SK-N-SH (cell line): Measurements from ENCODE around the gene NFATC3. TPM values are rescaled to one million over a fixed set of nuclear protein-coding genes. Genes with fewer than 3 reads are reported as not detected.

Experiments
- CTCF ChIA-PET: fragments of 300-600, 350-600 bp; formaldehyde crosslinking; extraction: SDS; loops from one replicate; lab custom pipeline; 2021; lab: Yijun Ruan, JAX
- POLR2A ChIA-PET: fragments of 350-600 bp; sonication (Branson Sonifier 250); formaldehyde crosslinking; extraction: SDS; loops from one replicate; lab custom pipeline; 2020; ENCODE audit warnings: antibody characterized with exemption, inconsistent platforms; lab: Yijun Ruan, JAX
- DNase-seq: peaks from one replicate; pipeline ENCODE4 v3.0.0; 2012
- H2AFZ ChIP-seq: fragments of 200-600 bp; sonication (generic); 2 replicates; pipeline ENCODE4 v1.8.1; 2016; ENCODE audit warnings: antibody characterized with exemption, mild to moderate bottlenecking, low read depth
- H3F3A ChIP-seq: fragments of 200-600 bp; sonication (generic); replicated peaks from 2 replicates; pipeline ENCODE3; 2016; ENCODE audit warnings: antibody characterized with exemption, mild to moderate bottlenecking; ENCODE audit not compliant: insufficient read depth
- H3K27ac ChIP-seq, 2 experiments: fragments of 200-500 bp in 1 of 2; fragments of 200-600 bp in 1 of 2; sonication (Bioruptor generic) in 1 of 2; sonication (generic), shearing (Covaris generic) in 1 of 2; 2 replicates each; pipeline versions ENCODE4 v1.5.1 to v1.6.1; 2014 to 2016; ENCODE audit warnings: low read depth in 2 of 2, inconsistent platforms in 1 of 2, low read length in 1 of 2, mild to moderate bottlenecking in 1 of 2, mixed read lengths in 1 of 2
- H3K27me3 ChIP-seq: fragments of 200-600 bp; sonication (generic), shearing (Covaris generic); 2 replicates; pipeline ENCODE4 v1.6.1; 2016; ENCODE audit warnings: mixed run types; ENCODE audit not compliant: insufficient read depth
- H3K36me3 ChIP-seq, 2 experiments: fragments of 200-500 bp in 1 of 2; fragments of 200-600 bp in 1 of 2; sonication (Bioruptor generic) in 1 of 2; sonication (generic) in 1 of 2; replicated peaks in 1 of 2; 2 replicates each; pipeline versions ENCODE3 to v1.5.1; 2014 to 2016; ENCODE audit warnings: low read length in 1 of 2, mild to moderate bottlenecking in 1 of 2; ENCODE audit not compliant: insufficient read depth in 2 of 2, control insufficient read depth in 1 of 2
- H3K4me1 ChIP-seq, 2 experiments: fragments of 200-500 bp in 1 of 2; fragments of 200-600 bp in 1 of 2; sonication (Bioruptor generic) in 1 of 2; sonication (generic), shearing (Covaris generic) in 1 of 2; 2 replicates each; pipeline versions ENCODE4 v1.5.1 to v1.6.1; 2014 to 2016; ENCODE audit warnings: low read depth in 1 of 2, low read length in 1 of 2, mixed run types in 1 of 2; ENCODE audit not compliant: insufficient read depth in 2 of 2, control insufficient read depth in 1 of 2
- H3K4me2 ChIP-seq: fragments of 200-600 bp; sonication (generic), shearing (Covaris generic); 2 replicates; pipeline ENCODE4 v1.6.1; 2017; ENCODE audit warnings: mixed run types
- H3K4me3 ChIP-seq, 2 experiments: fragments of 200-500 bp in 1 of 2; fragments of 200-600 bp in 1 of 2; sonication (Bioruptor generic) in 1 of 2; sonication (generic), shearing (Covaris generic) in 1 of 2; 2 replicates each; pipeline versions ENCODE4 v1.5.1 to v1.8.1; 2014 to 2016; ENCODE audit warnings: low read depth in 2 of 2, inconsistent platforms in 1 of 2, low read length in 1 of 2, mild to moderate bottlenecking in 1 of 2, mixed read lengths in 1 of 2, moderate library complexity in 1 of 2
- H3K79me2 ChIP-seq: fragments of 200-600 bp; sonication (generic); 2 replicates; pipeline ENCODE4 v1.8.1; 2017; ENCODE audit warnings: mild to moderate bottlenecking; ENCODE audit not compliant: insufficient read depth
- H3K9ac ChIP-seq: fragments of 200-600 bp; sonication (generic); 2 replicates; pipeline ENCODE4 v1.6.1; 2017; ENCODE audit warnings: mixed run types
- H3K9me2 ChIP-seq: fragments of 200-600 bp; sonication (generic); 2 replicates; pipeline ENCODE4 v1.6.1; 2017; ENCODE audit warnings: mixed run types
- H3K9me3 ChIP-seq: fragments of 200-600 bp; sonication (generic); 2 replicates; pipeline ENCODE4 v1.6.1; 2017; ENCODE audit warnings: mixed run types, mild to moderate bottlenecking, moderate library complexity
- H4K20me1 ChIP-seq: fragments of 200-600 bp; sonication (generic); 2 replicates; pipeline ENCODE4 v1.6.1; 2017; ENCODE audit warnings: mild to moderate bottlenecking, mixed run types; ENCODE audit not compliant: insufficient read depth
- CHD2 ChIP-seq: fragments of 150-350 bp; IDR thresholded peaks from 2 replicates; pipeline ENCODE4 v1.6.1; 2018; ENCODE audit warnings: low read length; ENCODE audit not compliant: partially characterized antibody
- ELF1 ChIP-seq: IDR thresholded peaks from 2 replicates; pipeline ENCODE4 v1.4.0; 2012
- FOSL2 ChIP-seq: IDR thresholded peaks from 2 replicates; pipeline ENCODE4 v1.4.0; 2012; ENCODE audit warnings: low read depth, mild to moderate bottlenecking, moderate library complexity, borderline replicate concordance
- FOXJ3 ChIP-seq: sonication (generic); formaldehyde crosslinking; IDR thresholded peaks from 2 replicates; pipeline ENCODE4 v1.5.1; 2020; ENCODE audit warnings: mild to moderate bottlenecking, missing genetic modification reagents
- JUND ChIP-seq: IDR thresholded peaks from 2 replicates; pipeline ENCODE4 v1.4.0; 2012
- MEF2A ChIP-seq: IDR thresholded peaks from 2 replicates; pipeline ENCODE4 v1.4.0; 2012; ENCODE audit warnings: low read depth, borderline replicate concordance
- MXI1 ChIP-seq: IDR thresholded peaks from 2 replicates; pipeline ENCODE4 v1.6.1; 2012; ENCODE audit warnings: mild to moderate bottlenecking, low read depth, low read length, improper control_type of control experiment
- NRF1 ChIP-seq: IDR thresholded peaks from 2 replicates; pipeline ENCODE4 v1.6.1; 2012; ENCODE audit warnings: low read depth, mild to moderate bottlenecking, low read length
- RAD21 ChIP-seq: IDR thresholded peaks from 2 replicates; pipeline ENCODE4 v1.6.1; 2012; ENCODE audit warnings: mild to moderate bottlenecking, low read length
- RXRA ChIP-seq: IDR thresholded peaks from 2 replicates; pipeline ENCODE4 v1.4.0; 2012; ENCODE audit warnings: low read depth, mild to moderate bottlenecking, borderline replicate concordance
- YY1 ChIP-seq: IDR thresholded peaks from 2 replicates; pipeline ENCODE4 v1.4.0; 2012; ENCODE audit warnings: low read depth, mild to moderate bottlenecking
- WGBS: methylation state at CpG from one replicate; pipeline ENCODE4 v1.1.6; 2017; ENCODE audit warnings: low lambda C conversion rate; 5-methylcytosine and 5-hydroxymethylcytosine counted together
- polyA plus RNA-seq, 3 experiments: library from polyadenylated mRNA; depleted of rRNA; stranded (reverse); fragments of >200 nt; gene quantifications; 2 replicates each; pipeline ENCODE4 v1.2.3, GENCODE V29; 2012
- TF ChIP-seq, protein P1 (sequence below): fragments of 150-350 bp; IDR thresholded peaks from 2 replicates; pipeline ENCODE4 v1.6.1; 2016; ENCODE audit warnings: mild to moderate bottlenecking, low read depth, low read length
- TF ChIP-seq, protein P2 (sequence below): fragments of 200-600 bp; sonication (generic); IDR thresholded peaks from 2 replicates; pipeline ENCODE4 v1.6.1; 2017; ENCODE audit warnings: antibody characterized with exemption, mild to moderate bottlenecking, moderate library complexity
- TF ChIP-seq, protein P3 (sequence below): IDR thresholded peaks from 2 replicates; pipeline ENCODE4 v1.6.1; 2012; ENCODE audit warnings: mild to moderate bottlenecking, low read depth, low read length, moderate library complexity
- TF ChIP-seq, protein P4 (sequence below): IDR thresholded peaks from 2 replicates; pipeline ENCODE4; 2012
- TF ChIP-seq, protein P5 (sequence below): IDR thresholded peaks from 2 replicates; pipeline ENCODE4 v1.4.0; 2012; ENCODE audit warnings: low read depth, borderline replicate concordance
- TF ChIP-seq, protein P6 (sequence below): fragments of 150-350 bp; IDR thresholded peaks from 2 replicates; pipeline ENCODE4 v1.6.1; 2017; ENCODE audit warnings: antibody characterized with exemption, low read length, low read depth, borderline replicate concordance
- TF ChIP-seq, protein P7 (sequence below): IDR thresholded peaks from 2 replicates; pipeline ENCODE4 v1.4.0; 2012; ENCODE audit warnings: low read depth

Gene NFATC3
- polyA plus RNA-seq, 1 of the 3 experiments (the other 2 are of a cell fraction) = 5.7 TPM

DNA sequence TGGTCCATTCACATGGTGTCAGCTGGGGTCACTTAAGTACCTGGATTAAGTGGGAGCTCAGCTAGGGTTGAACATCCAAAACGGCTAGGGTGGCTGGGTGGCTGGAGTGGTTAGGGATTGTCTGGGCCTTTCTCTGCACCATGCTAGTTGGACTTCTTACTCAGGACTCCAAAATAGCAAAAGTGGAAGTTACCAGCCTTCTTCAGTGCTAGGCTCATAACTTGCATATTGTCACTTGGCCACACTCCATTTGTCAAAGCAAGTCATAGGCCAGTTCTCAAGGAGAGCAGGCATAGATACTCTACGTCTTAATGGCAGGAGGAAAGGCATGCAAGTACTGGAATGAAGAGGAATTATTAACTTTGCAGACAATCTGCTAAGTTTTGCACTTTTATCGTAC is 81.1 kb downstream of the NFATC3 start:
- H3K27me3 ChIP-seq = no peaks in the 10 kb centered on the region
- H4K20me1 ChIP-seq = no peaks in the 10 kb centered on the region
- H3K4me3 ChIP-seq = no peak overlapping the region
- ChIA-PET POLR2A (no interaction called here), CTCF (interaction anchor here (1.5 to 1.7 kb wide), 2 partner anchors 62 to 72 kb away, joined by 3 to 5 read pairs; no protein-coding TSS in a partner anchor)
- H3K9me3 ChIP-seq = no peaks in the 10 kb centered on the region
- H3K4me1 ChIP-seq = no peaks in the 10 kb centered on the region
- H3K4me2 ChIP-seq = no peak overlapping the region
- peaks cover 5 to 14% of the 10 kb centered on the region in 2 experiments for H3K36me3 ChIP-seq
- TF ChIP-seq MXI1 (no peak), NRF1 (no peak), YY1 (no peak), MEF2A (no peak), FOXJ3 (CRISPR knock-in tag) (no peak)
- H3K9me2 ChIP-seq = no peaks in the 10 kb centered on the region
- H3K79me2 ChIP-seq = no peaks in the 10 kb centered on the region
- no peak overlapping the region for H2AFZ ChIP-seq
- H3K9ac ChIP-seq = no peak overlapping the region
- peaks cover 5% of the 10 kb centered on the region for H3F3A ChIP-seq
- WGBS = 98% methylated on average over 3 of the region's 3 CpGs
- DNase-seq = no peak
- H3K27ac ChIP-seq = no peak overlapping the region

DNA sequence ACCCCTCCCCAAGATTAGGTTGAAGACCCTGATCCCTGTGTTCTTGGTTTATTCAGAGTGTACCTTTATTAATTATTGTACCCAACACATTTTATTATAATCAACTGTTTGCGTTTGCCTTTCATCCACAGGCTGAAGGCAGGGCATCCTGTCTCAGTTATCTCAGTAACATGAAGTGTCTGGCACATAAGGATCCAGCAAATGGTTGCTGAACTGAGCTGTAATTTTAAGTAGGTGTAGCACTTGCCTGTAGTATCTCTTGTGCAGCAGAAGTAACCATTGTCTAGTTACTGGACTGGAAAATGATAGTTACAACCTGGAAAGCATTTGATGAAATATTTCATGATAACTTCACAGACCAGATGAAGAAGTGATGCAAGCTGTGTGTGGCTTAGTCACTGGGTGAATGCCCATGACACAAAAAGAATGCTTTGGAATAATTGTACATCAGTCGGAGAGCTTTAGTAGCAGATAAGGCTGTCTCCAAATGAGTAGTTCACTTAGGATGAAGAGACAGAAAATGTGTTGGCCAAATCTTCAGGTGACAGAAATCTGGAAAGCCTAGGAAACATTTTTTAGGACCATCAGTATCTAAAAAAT is 94.1 kb downstream of the NFATC3 start:
- H3K4me2 ChIP-seq = no peak overlapping the region
- no peak overlapping the region for H3K9ac ChIP-seq
- H3K36me3 ChIP-seq = peaks cover 24 to 48% of the 10 kb centered on the region in 2 experiments
- no peaks in the 10 kb centered on the region for H3F3A ChIP-seq
- H3K9me3 ChIP-seq = no peaks in the 10 kb centered on the region
- no peaks in the 10 kb centered on the region for H4K20me1 ChIP-seq
- POLR2A ChIA-PET = no interaction called here
- no peaks in the 10 kb centered on the region for H3K9me2 ChIP-seq
- TF ChIP-seq FOSL2 (no peak), RAD21 (no peak), YY1 (no peak), JUND (no peak), CHD2 (no peak), ELF1 (no peak), RXRA (no peak)
- TF ChIP-seq, protein P1, sequence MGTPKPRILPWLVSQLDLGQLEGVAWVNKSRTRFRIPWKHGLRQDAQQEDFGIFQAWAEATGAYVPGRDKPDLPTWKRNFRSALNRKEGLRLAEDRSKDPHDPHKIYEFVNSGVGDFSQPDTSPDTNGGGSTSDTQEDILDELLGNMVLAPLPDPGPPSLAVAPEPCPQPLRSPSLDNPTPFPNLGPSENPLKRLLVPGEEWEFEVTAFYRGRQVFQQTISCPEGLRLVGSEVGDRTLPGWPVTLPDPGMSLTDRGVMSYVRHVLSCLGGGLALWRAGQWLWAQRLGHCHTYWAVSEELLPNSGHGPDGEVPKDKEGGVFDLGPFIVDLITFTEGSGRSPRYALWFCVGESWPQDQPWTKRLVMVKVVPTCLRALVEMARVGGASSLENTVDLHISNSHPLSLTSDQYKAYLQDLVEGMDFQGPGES = no peak
- TF ChIP-seq, protein P2, sequence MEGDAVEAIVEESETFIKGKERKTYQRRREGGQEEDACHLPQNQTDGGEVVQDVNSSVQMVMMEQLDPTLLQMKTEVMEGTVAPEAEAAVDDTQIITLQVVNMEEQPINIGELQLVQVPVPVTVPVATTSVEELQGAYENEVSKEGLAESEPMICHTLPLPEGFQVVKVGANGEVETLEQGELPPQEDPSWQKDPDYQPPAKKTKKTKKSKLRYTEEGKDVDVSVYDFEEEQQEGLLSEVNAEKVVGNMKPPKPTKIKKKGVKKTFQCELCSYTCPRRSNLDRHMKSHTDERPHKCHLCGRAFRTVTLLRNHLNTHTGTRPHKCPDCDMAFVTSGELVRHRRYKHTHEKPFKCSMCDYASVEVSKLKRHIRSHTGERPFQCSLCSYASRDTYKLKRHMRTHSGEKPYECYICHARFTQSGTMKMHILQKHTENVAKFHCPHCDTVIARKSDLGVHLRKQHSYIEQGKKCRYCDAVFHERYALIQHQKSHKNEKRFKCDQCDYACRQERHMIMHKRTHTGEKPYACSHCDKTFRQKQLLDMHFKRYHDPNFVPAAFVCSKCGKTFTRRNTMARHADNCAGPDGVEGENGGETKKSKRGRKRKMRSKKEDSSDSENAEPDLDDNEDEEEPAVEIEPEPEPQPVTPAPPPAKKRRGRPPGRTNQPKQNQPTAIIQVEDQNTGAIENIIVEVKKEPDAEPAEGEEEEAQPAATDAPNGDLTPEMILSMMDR = no peak
- TF ChIP-seq, protein P3, sequence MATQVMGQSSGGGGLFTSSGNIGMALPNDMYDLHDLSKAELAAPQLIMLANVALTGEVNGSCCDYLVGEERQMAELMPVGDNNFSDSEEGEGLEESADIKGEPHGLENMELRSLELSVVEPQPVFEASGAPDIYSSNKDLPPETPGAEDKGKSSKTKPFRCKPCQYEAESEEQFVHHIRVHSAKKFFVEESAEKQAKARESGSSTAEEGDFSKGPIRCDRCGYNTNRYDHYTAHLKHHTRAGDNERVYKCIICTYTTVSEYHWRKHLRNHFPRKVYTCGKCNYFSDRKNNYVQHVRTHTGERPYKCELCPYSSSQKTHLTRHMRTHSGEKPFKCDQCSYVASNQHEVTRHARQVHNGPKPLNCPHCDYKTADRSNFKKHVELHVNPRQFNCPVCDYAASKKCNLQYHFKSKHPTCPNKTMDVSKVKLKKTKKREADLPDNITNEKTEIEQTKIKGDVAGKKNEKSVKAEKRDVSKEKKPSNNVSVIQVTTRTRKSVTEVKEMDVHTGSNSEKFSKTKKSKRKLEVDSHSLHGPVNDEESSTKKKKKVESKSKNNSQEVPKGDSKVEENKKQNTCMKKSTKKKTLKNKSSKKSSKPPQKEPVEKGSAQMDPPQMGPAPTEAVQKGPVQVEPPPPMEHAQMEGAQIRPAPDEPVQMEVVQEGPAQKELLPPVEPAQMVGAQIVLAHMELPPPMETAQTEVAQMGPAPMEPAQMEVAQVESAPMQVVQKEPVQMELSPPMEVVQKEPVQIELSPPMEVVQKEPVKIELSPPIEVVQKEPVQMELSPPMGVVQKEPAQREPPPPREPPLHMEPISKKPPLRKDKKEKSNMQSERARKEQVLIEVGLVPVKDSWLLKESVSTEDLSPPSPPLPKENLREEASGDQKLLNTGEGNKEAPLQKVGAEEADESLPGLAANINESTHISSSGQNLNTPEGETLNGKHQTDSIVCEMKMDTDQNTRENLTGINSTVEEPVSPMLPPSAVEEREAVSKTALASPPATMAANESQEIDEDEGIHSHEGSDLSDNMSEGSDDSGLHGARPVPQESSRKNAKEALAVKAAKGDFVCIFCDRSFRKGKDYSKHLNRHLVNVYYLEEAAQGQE = no peak
- TF ChIP-seq, protein P4, sequence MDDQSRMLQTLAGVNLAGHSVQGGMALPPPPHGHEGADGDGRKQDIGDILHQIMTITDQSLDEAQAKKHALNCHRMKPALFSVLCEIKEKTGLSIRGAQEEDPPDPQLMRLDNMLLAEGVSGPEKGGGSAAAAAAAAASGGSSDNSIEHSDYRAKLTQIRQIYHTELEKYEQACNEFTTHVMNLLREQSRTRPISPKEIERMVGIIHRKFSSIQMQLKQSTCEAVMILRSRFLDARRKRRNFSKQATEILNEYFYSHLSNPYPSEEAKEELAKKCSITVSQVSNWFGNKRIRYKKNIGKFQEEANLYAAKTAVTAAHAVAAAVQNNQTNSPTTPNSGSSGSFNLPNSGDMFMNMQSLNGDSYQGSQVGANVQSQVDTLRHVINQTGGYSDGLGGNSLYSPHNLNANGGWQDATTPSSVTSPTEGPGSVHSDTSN = no peak
- TF ChIP-seq, protein P5, sequence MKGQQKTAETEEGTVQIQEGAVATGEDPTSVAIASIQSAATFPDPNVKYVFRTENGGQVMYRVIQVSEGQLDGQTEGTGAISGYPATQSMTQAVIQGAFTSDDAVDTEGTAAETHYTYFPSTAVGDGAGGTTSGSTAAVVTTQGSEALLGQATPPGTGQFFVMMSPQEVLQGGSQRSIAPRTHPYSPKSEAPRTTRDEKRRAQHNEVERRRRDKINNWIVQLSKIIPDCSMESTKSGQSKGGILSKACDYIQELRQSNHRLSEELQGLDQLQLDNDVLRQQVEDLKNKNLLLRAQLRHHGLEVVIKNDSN = no peak
- TF ChIP-seq, protein P6, sequence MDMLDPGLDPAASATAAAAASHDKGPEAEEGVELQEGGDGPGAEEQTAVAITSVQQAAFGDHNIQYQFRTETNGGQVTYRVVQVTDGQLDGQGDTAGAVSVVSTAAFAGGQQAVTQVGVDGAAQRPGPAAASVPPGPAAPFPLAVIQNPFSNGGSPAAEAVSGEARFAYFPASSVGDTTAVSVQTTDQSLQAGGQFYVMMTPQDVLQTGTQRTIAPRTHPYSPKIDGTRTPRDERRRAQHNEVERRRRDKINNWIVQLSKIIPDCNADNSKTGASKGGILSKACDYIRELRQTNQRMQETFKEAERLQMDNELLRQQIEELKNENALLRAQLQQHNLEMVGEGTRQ = no peak
- TF ChIP-seq, protein P7, sequence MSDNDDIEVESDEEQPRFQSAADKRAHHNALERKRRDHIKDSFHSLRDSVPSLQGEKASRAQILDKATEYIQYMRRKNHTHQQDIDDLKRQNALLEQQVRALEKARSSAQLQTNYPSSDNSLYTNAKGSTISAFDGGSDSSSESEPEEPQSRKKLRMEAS = no peak
- TF ChIP-seq, all 33 proteins: peak for 0
- Histone ChIP-seq H3K79me2 (no peaks in the 10 kb centered on the region), H3K4me1 (no peaks in the 10 kb centered on the region), H2AFZ (no peak overlapping the region), H3K4me3 (no peak overlapping the region), H3K27ac (no peak overlapping the region), H3K27me3 (no peaks in the 10 kb centered on the region)
- WGBS = 92% methylated on average over 2 of the region's 2 CpGs
- DNase-seq = no peak
- CTCF ChIA-PET = interaction anchor here (1.0 to 2.4 kb wide), 3 partner anchors 9 to 86 kb away, joined by 5 to 9 read pairs (median 5); no protein-coding TSS in a partner anchor
